Neural cell (in vitro differentiated cells): ENCODE results near the gene TSEN2.

ENCODE experiments used
- CTCF ChIP-seq: fragments of 450-650 bp; IDR thresholded peaks from 2 replicates; pipeline ENCODE4 v1.5.1; 2014; ENCODE audit warnings: antibody characterized with exemption, mild to moderate bottlenecking, moderate library complexity; ENCODE audit not compliant: poor library complexity, severe bottlenecking
- EZH2 ChIP-seq: fragments of 200-600, 300-800 bp; shearing (Covaris generic), sonication (generic); IDR thresholded peaks from 2 replicates; pipeline ENCODE4 v1.6.1; 2014; ENCODE audit warnings: antibody characterized with exemption, low read length, borderline replicate concordance, mild to moderate bottlenecking; ENCODE audit not compliant: insufficient read depth, poor library complexity, severe bottlenecking
- REST ChIP-seq: IDR thresholded peaks from 2 replicates; pipeline ENCODE4 v1.6.1; 2012; ENCODE audit warnings: borderline replicate concordance

- TF ChIP-seq CTCF = no peak
- no peak for TF ChIP-seq REST
- no peak for TF ChIP-seq EZH2
These were observed 2.6 kb downstream of the TSEN2 start for GRCh38 chr3:12486916-12487315.
